Endothelial cell of umbilical vein (primary cell): ENCODE results near the gene SYT10. TPM values are rescaled to one million over a fixed set of nuclear protein-coding genes. Genes with fewer than 3 reads are reported as not detected.

Source experiments
- BruUV-seq: library from RNA; stranded (reverse); fragments of 400-500 nt; replicated peaks from 2 replicates; lab custom pipeline; 2021; lab: Mats Ljungman, UMichigan
- CTCF ChIA-PET: fragments of 300-600, 350-600 bp; sonication (Branson Sonifier 250); formaldehyde crosslinking; loops from one replicate; lab custom pipeline; 2021; ENCODE audit warnings: antibody characterized with exemption, inconsistent platforms; lab: Charles Lee
- POLR2A ChIA-PET: fragments of 300-600, 350-600 bp; sonication (Branson Sonifier 250); formaldehyde crosslinking; loops from one replicate; lab custom pipeline; 2021; ENCODE audit warnings: antibody characterized with exemption, inconsistent platforms; lab: Charles Lee
- DNase-seq: peaks from one replicate; pipeline ENCODE4 v3.0.0-alpha.2; 2011; ENCODE audit warnings: low read depth, low spot score
- FAIRE-seq: peaks from 2 replicates; lab custom pipeline; 2011; peaks lifted over from hg19 to GRCh38; lab: Jason Lieb, UNC
- H2AFZ ChIP-seq: 2 replicates; pipeline ENCODE4 v1.6.0; 2012; ENCODE audit warnings: low read depth, low read length, control low read depth, inconsistent platforms
- H3K27ac ChIP-seq: 2 replicates; pipeline ENCODE4 v1.5.1; 2011; ENCODE audit warnings: low read depth, mild to moderate bottlenecking, control low read depth, low read length, moderate library complexity; ENCODE audit not compliant: insufficient read depth
- H3K27me3 ChIP-seq, 2 experiments: 2 replicates each; pipeline versions ENCODE4 v1.6.0 to v1.6.1; 2011; ENCODE audit warnings: low read length in 2 of 2, mixed read lengths in 1 of 2; ENCODE audit not compliant: control insufficient read depth in 2 of 2, insufficient read depth in 2 of 2
- H3K36me3 ChIP-seq, 2 experiments: 2 replicates in 1 of 2; 3 replicates in 1 of 2; pipeline ENCODE4 v1.5.1; 2011; ENCODE audit warnings: low read length in 2 of 2, mild to moderate bottlenecking in 1 of 2, moderate library complexity in 1 of 2; ENCODE audit not compliant: control insufficient read depth in 2 of 2, insufficient read depth in 2 of 2; ENCODE audit errors: extremely low read depth in 1 of 2
- H3K4me1 ChIP-seq: 3 replicates; pipeline ENCODE4 v1.5.1; 2011; ENCODE audit warnings: mild to moderate bottlenecking, low read length; ENCODE audit not compliant: control insufficient read depth, insufficient read depth; ENCODE audit errors: extremely low read depth
- H3K4me2 ChIP-seq: 2 replicates; pipeline ENCODE4 v1.6.1; 2011; ENCODE audit warnings: low read length, control low read depth, mixed read lengths; ENCODE audit not compliant: insufficient read depth
- H3K4me3 ChIP-seq, 3 experiments: fragments of 200-600 bp in 1 of 3; sonication (generic), shearing (Covaris generic) in 1 of 3; replicated peaks in 1 of 3; 2 replicates each; pipeline ENCODE4 v1.5.1; 2011 to 2016; ENCODE audit warnings: control low read depth in 3 of 3, low read length in 3 of 3, mild to moderate bottlenecking in 2 of 3, inconsistent platforms in 1 of 3, low read depth in 1 of 3, moderate library complexity in 1 of 3; ENCODE audit not compliant: insufficient read depth in 1 of 3
- H3K79me2 ChIP-seq: 2 replicates; pipeline ENCODE4 v1.6.0; 2012; ENCODE audit warnings: low read length, inconsistent platforms; ENCODE audit not compliant: control insufficient read depth, insufficient read depth
- H3K9ac ChIP-seq: replicated peaks from 2 replicates; pipeline ENCODE3; 2011; ENCODE audit warnings: low read length, control low read depth; ENCODE audit not compliant: insufficient read depth; ENCODE audit errors: extremely low read depth
- H3K9me1 ChIP-seq: replicated peaks from 3 replicates; pipeline ENCODE4 v1.6.0; 2011; ENCODE audit warnings: mild to moderate bottlenecking, low read length; ENCODE audit not compliant: control insufficient read depth, insufficient read depth; ENCODE audit errors: extremely low read depth
- H3K9me3 ChIP-seq: replicated peaks from 2 replicates; pipeline ENCODE4 v1.5.1; 2012; ENCODE audit warnings: low read length, inconsistent platforms; ENCODE audit not compliant: control insufficient read depth, insufficient read depth
- H4K20me1 ChIP-seq: replicated peaks from 2 replicates; pipeline ENCODE3; 2011; ENCODE audit warnings: mild to moderate bottlenecking, low read length; ENCODE audit not compliant: control insufficient read depth, insufficient read depth; ENCODE audit errors: extremely low read depth
- EZH2 ChIP-seq: IDR thresholded peaks from 2 replicates; pipeline ENCODE4 v1.6.1; 2012; ENCODE audit warnings: borderline replicate concordance, low read depth, mild to moderate bottlenecking, moderate library complexity, low read length, inconsistent platforms; ENCODE audit not compliant: severe bottlenecking
- FOS ChIP-seq: IDR thresholded peaks from 2 replicates; pipeline ENCODE4 v1.6.1; 2011; ENCODE audit warnings: mild to moderate bottlenecking, low read length, moderate library complexity, borderline replicate concordance; ENCODE audit not compliant: insufficient read depth
- GATA2 ChIP-seq: IDR thresholded peaks from 2 replicates; pipeline ENCODE4 v1.7.0; 2011; ENCODE audit warnings: low read depth, mild to moderate bottlenecking, moderate library complexity, mixed read lengths, low read length; ENCODE audit not compliant: insufficient read length, insufficient read depth
- JUN ChIP-seq: IDR thresholded peaks from 2 replicates; pipeline ENCODE4 v1.6.1; 2011; ENCODE audit warnings: borderline replicate concordance, low read depth; ENCODE audit not compliant: insufficient read length, insufficient read depth
- MYC ChIP-seq: IDR thresholded peaks from one replicate; pipeline ENCODE4 v1.6.1; 2011; ENCODE audit warnings: mild to moderate bottlenecking, low read depth, low read length
- POLR2A ChIP-seq: IDR thresholded peaks from 2 replicates; pipeline ENCODE4 v1.6.1; 2012; ENCODE audit warnings: low read depth, mild to moderate bottlenecking, control low read depth, low read length
- POLR2AphosphoS5 ChIP-seq: IDR thresholded peaks from 2 replicates; pipeline ENCODE4 v1.6.1; 2012; ENCODE audit warnings: low read depth, mild to moderate bottlenecking, control low read depth, low read length, moderate library complexity; ENCODE audit not compliant: insufficient read depth
- dilution Hi-C: fragments of 300-500 bp; cut with MboI; formaldehyde crosslinking; loops from one replicate; pipeline ENCODE4 v1.15.0; 2019; ENCODE audit warnings: low sequenced_read_pairs; ENCODE audit not compliant: extremely low pct_ligation_motif_present
- intact Hi-C: fragments of 100-400 bp; cut with micrococcal nuclease; formaldehyde crosslinking; loops from one replicate; pipeline ENCODE4 v1.10.0; 2022
- polyA plus RNA-seq, 4 experiments: library from polyadenylated mRNA; depleted of rRNA in 3 of 4; stranded (reverse) in 3 of 4; unstranded in 1 of 4; fragments of >200 nt; gene quantifications; 2 replicates each; pipeline versions ENCODE4 v1.2.1 to v1.2.3, GENCODE V29; 2011 to 2012; ENCODE audit warnings: missing spikeins in 1 of 4
- total RNA-seq: library from RNA; stranded (reverse); gene quantifications from 2 replicates; pipeline ENCODE4 v1.2.3, GENCODE V29; 2021
- TF ChIP-seq, protein P1 (sequence below), 2 donors: IDR thresholded peaks; 1 replicate in 1 of 2; 2 replicates in 1 of 2; pipeline ENCODE4 v1.5.1; 2011; ENCODE audit warnings: low read length in 2 of 2, mild to moderate bottlenecking in 2 of 2, moderate library complexity in 2 of 2, control low read depth in 1 of 2, inconsistent platforms in 1 of 2, low read depth in 1 of 2; ENCODE audit not compliant: insufficient read depth in 1 of 2; ENCODE audit errors: extremely low read depth in 1 of 2
- TF ChIP-seq, protein P2 (sequence below): IDR thresholded peaks from 2 replicates; pipeline ENCODE4 v1.6.1; 2011; ENCODE audit not compliant: insufficient read depth, insufficient read length

Gene SYT10
- total and polyA plus RNA-seq, 2 donors (not counting 3 experiments of a cell fraction or from before 2014, with no cell fraction given), result not detected

DNA sequence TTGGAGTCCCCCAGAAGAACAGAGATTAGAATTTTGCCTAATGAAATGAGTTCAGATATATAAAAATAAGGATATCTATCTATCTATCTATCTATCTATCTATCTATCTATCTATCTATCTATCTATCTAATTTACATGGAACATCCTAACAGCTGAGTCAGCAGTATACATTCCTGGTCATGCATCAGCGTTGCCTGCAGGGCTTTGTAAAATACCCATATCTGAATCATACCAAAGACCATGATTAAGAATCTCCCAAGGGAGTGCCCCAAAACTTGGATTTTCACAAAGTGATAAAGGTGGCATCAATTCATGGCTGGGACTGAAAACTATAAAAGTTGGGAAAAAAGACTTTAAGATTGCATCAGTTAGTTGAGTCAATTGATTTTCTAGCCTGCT, 32.7 kb upstream of the SYT10 start:
- Histone ChIP-seq H3K4me3 (no peak overlapping the region), H3K36me3 (no peaks in the 10 kb centered on the region), H3K9ac (no peak overlapping the region), H3K27ac (no peak overlapping the region), H2AFZ (no peak overlapping the region), H3K79me2 (no peaks in the 10 kb centered on the region), H3K27me3 (no peaks in the 10 kb centered on the region), H3K4me1 (no peaks in the 10 kb centered on the region), H3K9me1 (no peaks in the 10 kb centered on the region), H3K4me2 (no peak overlapping the region), H3K9me3 (no peaks in the 10 kb centered on the region), H4K20me1 (no peaks in the 10 kb centered on the region)
- dilution Hi-C loops (no loop called here), intact Hi-C loops (no loop called here)
- ChIA-PET CTCF (no interaction called here), POLR2A (no interaction called here)
- no peak for TF ChIP-seq POLR2AphosphoS5
- TF ChIP-seq, protein P1, sequence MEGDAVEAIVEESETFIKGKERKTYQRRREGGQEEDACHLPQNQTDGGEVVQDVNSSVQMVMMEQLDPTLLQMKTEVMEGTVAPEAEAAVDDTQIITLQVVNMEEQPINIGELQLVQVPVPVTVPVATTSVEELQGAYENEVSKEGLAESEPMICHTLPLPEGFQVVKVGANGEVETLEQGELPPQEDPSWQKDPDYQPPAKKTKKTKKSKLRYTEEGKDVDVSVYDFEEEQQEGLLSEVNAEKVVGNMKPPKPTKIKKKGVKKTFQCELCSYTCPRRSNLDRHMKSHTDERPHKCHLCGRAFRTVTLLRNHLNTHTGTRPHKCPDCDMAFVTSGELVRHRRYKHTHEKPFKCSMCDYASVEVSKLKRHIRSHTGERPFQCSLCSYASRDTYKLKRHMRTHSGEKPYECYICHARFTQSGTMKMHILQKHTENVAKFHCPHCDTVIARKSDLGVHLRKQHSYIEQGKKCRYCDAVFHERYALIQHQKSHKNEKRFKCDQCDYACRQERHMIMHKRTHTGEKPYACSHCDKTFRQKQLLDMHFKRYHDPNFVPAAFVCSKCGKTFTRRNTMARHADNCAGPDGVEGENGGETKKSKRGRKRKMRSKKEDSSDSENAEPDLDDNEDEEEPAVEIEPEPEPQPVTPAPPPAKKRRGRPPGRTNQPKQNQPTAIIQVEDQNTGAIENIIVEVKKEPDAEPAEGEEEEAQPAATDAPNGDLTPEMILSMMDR (IDR thresholded peaks at IDR 0.05; ENCODE audit: extremely low read depth in 1 of 2, insufficient read depth in 1 of 2, low read depth in 1 of 2, low read length in 2 of 2), result no peak
- no peak for TF ChIP-seq JUN
- TF ChIP-seq FOS, result no peak
- no peak for TF ChIP-seq MYC
- no peak for TF ChIP-seq GATA2
- no peak for TF ChIP-seq POLR2A
- TF ChIP-seq EZH2, result no peak
- TF ChIP-seq, protein P2, sequence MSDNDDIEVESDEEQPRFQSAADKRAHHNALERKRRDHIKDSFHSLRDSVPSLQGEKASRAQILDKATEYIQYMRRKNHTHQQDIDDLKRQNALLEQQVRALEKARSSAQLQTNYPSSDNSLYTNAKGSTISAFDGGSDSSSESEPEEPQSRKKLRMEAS, result no peak
- BruUV-seq, result no TSS peak
- FAIRE-seq (no peak), DNase-seq (no peak)
